HT1080 (cell line): ENCODE results near the gene ADPRM. TPM values are rescaled to one million over a fixed set of nuclear protein-coding genes. Genes with fewer than 3 reads are reported as not detected.
"Not testable (repeated sequence)": the region's sequence is repeated elsewhere in the genome, so short reads cannot be mapped to it uniquely, and the experiment has no call there.

ENCODE experiments used
- DNase-seq: peaks from one replicate; pipeline ENCODE4 v3.0.0-alpha.2; 2015; ENCODE audit warnings: low read depth
- polyA plus RNA-seq, 2 experiments: library from polyadenylated mRNA; depleted of rRNA; stranded (reverse); fragments of >200 nt; gene quantifications; 2 replicates each; pipeline ENCODE4 v1.2.3, GENCODE V29; 2015
- total RNA-seq: library from RNA; depleted of rRNA; stranded (reverse); fragments of >200 nt; shearing (Covaris generic); gene quantifications from 2 replicates; pipeline ENCODE4 v1.2.3, GENCODE V29; 2014; rRNA removed

The ADPRM gene, protein sequence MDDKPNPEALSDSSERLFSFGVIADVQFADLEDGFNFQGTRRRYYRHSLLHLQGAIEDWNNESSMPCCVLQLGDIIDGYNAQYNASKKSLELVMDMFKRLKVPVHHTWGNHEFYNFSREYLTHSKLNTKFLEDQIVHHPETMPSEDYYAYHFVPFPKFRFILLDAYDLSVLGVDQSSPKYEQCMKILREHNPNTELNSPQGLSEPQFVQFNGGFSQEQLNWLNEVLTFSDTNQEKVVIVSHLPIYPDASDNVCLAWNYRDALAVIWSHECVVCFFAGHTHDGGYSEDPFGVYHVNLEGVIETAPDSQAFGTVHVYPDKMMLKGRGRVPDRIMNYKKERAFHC
- 10.1 and 10.2 TPM in 2 replicates for total RNA-seq
- polyA plus RNA-seq (2015; cell fraction: cytosol; rRNA removed) = 9.9 and 11.7 TPM in 2 replicates
- 8.9 and 9.2 TPM in 2 replicates for polyA plus RNA-seq (2015; cell fraction: nucleus; rRNA removed)

DNA sequence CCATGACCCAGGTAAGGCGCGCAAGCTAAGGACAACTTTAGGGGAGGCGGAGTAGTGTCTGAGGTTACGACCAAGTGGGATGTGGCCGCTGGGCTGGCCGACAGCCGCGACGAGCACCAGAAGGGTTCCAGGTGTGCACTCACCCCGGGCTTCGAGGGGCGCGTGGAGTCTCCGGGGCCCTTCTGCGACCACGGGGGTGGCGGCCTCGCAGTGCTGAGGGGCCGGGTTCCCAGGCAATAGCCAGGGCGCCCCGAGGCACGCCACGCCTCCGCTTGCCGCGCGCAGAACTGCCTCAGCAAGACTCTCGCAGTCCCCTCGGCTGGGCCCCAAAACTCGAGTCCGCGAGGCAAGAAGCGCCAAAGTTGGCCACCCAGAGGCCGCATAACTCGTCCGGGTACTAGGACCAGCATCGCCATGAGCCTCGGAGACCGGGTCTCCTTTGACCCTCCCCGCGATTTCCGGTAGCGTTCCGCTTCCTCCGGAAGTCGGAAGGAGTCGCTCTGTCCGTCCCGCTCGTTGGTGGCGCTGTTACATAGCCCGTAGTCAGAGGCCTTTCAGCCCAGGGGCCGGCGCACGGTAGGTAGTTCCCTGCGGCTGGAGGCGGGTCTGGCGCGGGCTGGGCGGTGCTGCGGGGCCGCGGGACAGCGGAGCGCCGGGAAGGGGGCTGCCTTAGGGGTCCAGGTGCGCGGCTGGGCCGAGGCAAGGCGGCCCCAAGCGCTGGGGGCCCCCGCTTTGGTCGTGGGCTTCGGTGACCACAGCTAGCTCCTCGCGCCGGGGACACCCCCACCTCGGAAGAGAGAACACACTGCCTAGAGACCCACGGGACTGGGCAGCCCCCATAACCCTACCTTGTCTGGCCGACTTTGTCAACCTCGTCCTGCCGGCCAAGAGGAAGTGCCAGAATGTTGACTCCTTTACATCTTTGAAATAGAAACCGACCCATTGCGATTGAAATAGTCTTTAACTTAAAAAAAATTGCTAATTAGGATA lies at the start of gene ADPRM, which contains the start of gene SCO1:
Gene ADPRM (plus strand): TSS at position 503 of the 990 bp plus-strand sequence. CDS start 7,333 bp downstream, outside the sequence.
Gene SCO1 (minus strand): TSS at position 442 of the 990 bp plus-strand sequence. CDS start 26 bp downstream, at position 416.
- peak; percentile 93 for DNase-seq

DNA sequence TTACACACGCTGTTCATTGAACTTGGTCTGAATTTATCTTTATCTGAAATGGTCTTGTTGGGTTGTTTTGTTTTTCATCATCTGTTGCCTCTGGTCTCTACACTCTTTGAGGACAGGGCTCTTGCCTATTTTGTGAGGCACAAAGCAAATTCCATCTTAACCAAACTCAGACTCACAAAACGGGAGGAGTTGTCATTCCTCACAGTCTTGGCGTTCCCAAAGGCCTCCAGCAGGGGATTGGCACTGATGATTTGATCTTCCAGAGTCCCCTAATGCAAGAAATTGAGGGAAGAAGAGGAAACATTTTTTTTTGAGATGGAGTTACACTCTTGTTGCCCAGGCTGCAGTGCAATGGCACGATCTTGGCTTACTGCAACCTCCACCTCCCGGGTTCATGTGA lies 49.0 kb upstream of the ADPRM start:
- no peak for DNase-seq

DNA sequence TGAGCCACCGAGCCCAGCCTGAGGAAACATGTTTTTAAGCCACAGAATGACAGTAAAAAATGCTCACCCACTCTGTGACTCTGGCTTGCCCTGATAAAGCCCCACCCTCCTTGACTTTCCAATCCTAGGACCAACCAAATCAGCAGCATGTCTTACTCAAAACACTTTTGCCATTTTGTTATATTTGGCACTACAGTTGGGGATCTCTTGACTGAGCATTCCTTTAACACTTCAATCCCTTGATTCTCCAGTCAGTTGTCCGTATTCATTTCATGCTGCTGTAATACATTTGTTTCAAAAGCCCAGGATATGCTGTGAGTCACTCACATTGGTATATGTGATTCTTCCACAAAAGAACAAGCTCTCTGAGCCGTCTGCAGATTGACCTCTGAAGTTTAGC lies 48.4 kb upstream of the ADPRM start:
- DNase-seq = no peak

DNA sequence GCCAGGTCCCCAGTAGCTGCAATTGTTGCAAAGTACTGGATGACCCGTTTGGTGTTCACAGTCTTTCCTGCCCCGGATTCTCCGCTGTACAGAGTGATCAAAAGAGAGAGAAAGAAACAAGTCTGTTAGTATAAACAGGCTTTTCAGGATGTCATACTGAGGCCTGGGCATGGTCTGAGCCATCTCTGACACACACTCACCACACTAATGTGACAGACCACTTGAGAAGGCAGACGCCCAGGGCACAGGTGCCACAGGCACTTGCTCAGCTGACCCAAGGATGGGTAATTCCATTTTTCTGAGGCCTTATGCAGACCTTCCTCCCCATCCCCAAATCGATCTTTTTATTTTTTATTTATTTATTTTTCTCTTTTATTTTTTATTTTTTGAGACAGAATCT lies 47.8 kb upstream of the ADPRM start:
- DNase-seq = no peak

DNA sequence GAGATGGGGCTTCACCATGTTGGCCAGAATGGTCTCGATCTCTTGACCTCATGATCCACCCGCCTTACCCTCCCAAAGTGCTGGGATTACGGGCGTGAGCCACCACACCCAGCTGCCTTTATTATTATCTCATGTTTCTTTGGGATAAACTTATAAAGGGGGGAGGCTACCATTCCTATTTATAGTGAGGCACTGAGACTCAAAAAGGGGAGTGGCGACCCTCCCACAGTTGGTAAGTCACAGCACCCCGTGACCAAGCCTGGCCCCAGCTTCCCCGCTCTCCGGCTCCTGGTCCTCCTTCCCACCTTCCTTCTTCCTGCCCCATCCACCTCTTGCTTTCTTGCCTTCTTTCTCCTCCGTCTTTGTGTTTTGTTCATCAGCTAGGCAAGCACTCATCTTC lies 45.5 kb upstream of the ADPRM start:
- DNase-seq = no peak

DNA sequence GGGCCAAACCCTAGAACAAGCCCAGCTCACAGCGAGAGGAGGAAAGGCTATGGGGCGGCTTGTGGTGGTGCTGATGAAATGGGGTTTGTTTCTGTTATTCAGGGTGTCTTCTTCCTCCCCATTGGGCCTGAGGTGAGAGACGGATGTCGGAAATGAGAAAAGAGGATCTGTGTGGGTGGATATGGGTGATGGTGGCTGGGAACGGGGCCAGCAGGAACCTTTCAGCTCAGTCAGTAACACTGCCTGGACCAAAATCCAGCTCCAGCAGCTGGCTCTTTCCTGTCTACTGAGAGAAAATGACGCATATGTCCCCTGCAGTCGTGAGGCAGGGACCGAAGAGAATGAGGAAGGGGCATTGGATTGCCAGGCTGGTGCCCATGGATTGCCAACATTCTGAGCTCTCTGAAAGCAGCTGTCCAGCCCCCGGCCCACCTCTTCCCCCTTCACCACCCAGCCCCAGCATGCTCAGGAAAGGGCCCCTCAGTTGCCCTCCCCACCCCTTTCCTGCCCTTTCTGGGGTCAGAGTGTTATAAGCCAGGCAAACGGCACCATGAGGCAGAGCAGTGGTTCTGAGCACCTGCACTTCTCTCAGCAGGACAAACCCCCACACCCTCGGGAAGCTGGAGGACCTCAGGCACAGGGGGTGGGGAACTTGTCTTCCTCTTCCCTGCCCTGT lies 44.3 kb upstream of the ADPRM start:
- DNase-seq = no peak

DNA sequence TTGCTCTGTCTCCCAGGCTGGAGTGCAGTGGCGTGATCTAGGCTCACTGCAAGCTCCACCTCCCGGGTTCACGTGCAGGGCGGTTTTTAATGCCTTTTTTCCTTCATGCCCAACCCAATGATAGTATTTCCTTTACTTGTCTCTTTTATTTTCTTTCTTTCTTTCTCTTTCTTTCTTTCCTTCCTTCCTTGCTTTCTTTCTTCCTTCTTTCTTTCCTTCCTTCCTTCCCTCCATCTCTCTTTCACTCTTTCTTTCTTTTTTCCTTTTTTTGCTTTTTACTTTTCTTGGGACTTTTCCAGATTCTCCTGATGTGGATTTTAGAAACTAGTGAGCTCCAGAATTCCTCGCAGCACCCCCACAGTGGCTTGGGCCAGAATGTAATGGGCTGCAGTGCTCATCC lies 43.4 kb upstream of the ADPRM start:
- no peak for DNase-seq

DNA sequence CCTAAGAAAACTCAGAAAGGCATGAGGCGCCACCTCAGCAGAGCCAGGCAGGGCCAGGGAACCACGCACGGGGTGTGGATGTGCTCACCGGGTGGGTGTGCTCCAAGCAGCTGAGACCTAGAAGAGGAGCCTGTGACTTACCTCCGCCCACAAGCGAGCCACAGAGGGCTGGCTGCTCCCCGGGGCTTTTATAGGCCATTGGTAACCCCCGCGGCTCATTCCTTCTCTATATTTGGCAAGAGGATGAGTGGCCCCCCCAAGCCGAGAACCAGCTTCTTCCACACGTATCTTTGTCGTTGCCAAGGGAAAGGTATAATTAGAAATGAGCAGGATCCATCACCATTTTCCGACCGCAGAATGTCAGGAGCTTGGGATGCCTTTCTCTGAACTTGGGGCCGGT lies 40.2 kb upstream of the ADPRM start, which contains the start of gene MYH3:
Gene MYH3 (minus strand): TSS at position 162 of the 400 bp plus-strand sequence. CDS start 2,245 bp downstream, outside the sequence.
- DNase-seq = no peak

DNA sequence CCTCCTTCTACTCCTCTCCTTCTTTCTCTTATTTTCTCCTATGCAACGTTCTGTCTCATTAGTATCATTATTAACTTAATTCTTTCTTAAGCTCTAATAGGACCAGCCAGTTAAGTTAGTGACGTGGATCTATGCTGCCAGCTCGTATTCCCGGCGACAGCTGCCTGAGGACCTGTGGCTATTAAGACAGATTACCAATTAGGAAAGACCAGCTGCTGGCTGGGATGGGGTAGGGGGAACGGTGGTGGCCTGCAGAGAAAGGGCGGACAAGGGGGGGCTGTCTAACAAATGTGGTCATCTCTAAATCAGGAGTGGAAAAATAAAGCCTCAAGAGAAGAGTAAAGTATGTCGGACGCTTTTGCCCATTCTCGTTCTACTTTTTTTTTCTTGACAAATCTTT lies 39.5 kb upstream of the ADPRM start:
- no peak for DNase-seq

DNA sequence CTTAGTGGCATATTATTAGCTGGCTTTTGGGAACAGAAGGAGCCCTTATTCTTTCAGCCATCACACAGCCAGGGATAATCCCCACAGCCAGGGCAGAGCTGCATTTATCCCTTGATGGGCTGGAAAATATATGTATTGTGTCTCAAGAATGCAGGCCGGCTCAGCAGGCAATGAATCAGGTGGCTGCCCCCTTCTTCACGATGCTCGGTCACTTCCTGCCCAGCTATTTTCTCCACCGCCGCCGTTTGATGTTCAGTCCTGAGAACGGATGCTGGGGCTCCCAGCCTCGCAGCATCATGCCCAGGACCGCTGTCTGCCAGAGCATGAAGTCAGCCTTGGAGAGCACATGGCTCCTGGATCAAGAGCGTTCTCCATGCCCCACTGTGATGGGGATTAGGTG lies 36.0 kb upstream of the ADPRM start:
- DNase-seq = no peak

DNA sequence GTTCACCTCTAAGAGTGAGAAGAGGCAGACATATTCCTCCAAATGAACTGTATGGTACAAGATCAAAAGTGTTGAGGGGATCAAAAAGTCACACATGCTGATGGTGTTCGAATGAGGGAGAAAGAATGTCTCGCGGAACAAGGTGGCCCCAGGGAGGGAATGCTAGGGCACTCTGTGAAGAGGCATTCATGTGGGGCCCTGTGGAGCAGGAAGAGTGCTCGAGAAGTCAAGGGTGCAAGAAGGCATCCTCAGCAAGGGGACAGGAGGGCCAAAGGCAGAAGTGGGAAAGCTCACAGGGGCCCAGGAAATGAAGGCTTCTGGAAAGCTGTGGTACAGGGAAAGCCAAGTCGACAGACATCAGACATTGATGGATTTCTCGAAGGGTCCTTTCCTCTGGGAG lies 34.2 kb upstream of the ADPRM start:
- DNase-seq = no peak

DNA sequence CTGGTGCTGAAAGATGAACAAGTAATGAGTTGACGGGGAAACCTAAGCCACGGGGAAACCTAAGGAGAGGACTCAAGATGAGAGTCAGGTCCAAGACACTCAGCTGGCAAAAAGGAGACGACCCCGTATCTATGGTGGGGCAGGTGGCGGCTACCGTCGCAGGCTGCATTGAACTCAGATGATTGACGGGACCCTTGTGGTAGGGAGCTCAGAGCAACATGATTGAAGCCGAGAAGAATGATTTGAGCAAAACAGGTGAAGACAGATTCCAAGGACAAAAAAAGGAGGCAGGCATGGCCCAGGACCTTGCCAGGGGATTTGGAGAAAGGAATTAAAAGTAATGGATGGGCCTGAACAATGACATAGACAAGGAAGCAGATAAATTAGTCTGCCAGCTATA lies 32.8 kb upstream of the ADPRM start:
- no peak for DNase-seq

DNA sequence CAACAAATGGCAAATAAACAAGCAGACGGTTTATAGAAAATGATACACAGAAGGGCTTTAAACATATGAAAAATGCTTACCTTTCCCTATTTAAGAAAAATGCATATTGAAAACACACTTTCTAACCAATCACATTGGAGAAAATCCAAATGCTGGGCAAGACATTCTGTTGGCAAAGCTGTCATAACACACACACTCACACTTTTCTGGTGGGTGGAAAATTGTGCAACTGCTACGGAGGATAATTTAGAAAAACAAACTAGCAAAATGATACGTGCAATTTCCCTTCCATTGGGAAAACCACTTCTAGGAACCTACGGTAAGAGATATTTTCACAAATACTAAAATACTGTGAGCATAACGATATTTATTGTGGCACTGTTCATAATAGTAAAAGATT lies 30.5 kb upstream of the ADPRM start:
- DNase-seq = no peak

DNA sequence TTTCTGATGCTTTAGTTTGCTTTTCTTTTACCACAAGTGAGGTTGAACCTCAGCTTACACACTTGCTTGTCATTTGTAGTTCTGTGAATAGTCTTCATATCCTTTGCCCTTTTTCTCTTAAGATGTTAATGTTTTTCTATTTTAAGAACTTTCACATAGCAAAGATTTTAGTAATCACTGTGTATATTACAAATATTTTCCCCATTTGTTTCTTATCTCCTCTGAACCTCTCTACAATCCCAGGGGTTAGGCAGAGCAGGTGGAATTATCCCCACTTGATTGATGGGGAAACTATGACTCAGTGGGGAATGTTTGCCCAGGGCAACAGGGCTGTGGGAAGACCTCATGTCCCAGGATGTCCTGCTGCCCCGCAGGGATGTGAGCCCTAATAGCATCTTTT lies 28.6 kb upstream of the ADPRM start:
- DNase-seq = peak; percentile 10

DNA sequence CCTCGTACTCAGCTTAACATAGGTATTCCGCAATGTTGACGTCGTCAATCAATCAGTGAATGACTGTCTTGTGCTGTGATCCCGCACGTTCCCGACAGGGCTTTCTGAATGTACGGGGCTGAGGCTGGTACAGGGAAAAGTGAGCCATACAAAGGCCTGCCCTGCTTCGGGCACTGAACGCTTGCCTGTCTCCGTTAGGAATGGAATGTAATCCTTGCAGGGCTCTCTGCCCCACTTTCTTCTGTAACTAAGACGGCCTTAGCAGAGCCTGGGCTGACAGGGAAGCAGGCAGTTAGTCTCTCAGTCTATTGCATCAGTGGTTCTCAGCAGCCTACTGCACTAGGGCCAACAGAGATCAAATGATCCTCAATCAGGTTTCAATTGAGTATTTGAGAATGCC lies 24.1 kb upstream of the ADPRM start:
- no peak for DNase-seq

DNA sequence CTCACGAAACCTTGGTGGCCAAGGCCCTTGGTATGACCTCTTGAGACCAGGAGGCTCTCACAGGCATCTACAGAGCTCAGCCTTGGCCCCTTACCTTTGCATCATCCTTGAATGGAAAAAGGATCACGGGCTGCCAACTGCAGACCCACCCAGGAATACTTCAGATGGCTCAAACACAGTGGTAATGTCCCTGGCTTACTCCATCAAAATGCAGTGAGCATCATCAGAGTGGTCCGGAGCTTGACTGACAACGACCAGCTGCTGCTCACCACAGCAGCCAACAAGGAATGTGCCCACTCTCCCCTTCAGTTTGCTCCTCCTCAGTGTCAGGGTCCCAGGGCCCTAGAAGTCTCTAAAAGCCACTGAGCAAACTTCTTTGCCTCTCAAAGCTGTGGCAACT lies 22.7 kb upstream of the ADPRM start:
- DNase-seq = no peak

DNA sequence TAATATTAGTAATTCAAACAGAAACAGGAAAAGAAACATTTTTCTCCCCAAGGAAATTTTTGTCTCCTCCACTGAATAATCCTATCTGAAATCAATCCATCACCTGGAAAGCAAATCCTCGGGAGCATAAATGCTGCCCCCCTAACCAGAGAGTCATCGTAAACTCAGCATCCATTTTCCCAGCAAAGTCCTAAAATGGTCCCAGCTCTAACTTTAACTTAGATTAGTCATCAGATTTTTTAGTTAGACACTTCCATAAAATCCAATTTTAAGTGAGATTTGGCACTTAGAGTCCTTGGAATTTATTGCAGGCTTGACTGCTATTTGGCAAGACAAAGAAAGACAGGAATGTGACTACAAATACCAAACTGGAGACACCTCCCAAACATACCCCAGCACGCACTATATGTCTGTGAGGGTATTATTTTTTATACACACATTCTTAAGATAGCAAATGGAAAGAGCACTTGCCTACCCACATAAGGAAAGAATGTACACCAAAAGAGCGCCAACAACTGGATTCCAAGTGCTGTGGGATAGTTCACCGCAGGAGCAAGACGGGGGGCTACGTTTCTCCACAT lies 15.4 kb upstream of the ADPRM start:
- no peak for DNase-seq

DNA sequence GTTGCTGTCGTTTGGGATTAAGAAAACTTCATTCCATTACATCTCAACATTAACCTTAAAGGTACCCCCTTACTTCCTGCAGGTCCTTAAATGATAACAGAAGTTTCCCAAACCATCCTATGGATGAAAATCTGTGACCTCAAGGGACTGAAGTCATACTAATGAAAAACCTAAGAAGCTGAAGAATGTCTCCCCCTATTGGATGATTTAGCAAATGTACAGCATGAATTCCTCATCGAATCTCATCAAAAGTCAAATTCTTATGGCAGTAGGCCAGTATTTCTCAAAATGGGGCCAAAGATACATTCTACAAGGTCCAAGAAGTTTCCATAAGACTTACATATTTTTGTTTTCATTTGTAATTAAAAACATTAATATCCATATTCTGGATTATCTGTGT lies 13.5 kb upstream of the ADPRM start:
- DNase-seq = no peak

DNA sequence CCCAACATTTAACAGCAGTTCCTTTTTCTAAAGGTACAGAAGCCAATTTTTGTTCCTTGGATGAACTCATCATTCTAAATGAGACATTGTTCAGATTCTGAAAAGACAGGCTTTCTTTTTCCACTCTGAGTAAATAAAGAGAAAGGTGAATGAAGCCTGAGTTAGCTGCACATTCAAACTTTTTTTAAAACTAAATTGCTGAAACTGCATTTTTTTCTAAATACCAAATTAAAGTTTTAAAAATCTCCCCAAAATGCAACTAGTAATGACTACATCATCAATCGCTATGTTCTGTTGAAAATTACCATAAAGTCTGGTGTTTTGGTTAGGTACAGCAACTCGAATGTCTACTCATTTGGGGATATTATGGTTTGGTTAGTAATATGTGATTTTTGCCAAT lies 9.9 kb upstream of the ADPRM start:
- no peak for DNase-seq

DNA sequence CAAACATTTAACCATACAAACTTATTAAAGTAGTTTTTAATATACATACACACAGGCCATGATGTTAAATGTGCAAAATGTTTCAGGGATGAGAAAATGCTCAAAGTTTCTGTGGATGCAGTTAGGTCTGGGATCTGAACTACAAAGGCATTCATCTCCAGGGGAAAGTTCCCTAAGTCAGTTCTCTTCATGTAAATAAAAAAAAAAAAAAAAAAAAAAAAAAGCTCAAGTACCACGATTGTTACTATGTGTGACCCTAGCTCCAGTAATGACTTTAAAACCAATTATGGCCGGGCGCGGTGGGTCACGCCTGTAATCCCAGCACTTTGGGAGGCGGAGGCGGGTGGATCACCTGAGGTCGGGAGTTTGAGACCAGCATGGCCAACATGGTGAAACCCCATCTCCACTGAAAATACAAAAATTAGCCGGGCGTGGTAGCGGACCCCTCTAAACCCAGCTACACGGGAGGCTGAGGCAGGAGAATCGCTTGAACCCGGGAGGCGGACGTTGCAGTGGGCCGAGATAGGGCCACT lies 1.5 kb upstream of the ADPRM start:
- DNase-seq = not testable (repeated sequence)
